MM.1S (cell line): ENCODE results near the gene SNX20.

Experiments
- EZH2 ChIP-seq: fragments of 300-600 bp; sonication (generic); optimal IDR thresholded peaks from 2 replicates; pipeline ENCODE3; 2017; ENCODE audit warnings: low read depth, mild to moderate bottlenecking, antibody characterized with exemption, low read length, mixed read lengths
- EZH2phosphoT487 ChIP-seq: fragments of 300-600 bp; sonication (generic); IDR thresholded peaks from 2 replicates; pipeline ENCODE4 v1.6.1; 2018; ENCODE audit warnings: antibody characterized with exemption, low read length
- TF ChIP-seq, protein P1 (sequence below): fragments of 300-600 bp; sonication (generic); IDR thresholded peaks from 2 replicates; pipeline ENCODE4 v1.5.1; 2016; ENCODE audit warnings: antibody characterized with exemption, low read length, mixed read lengths

GRCh38 chr16:50692999-50693781, 12.1 kb upstream of the SNX20 start, which contains the start of gene NOD2:
- TF ChIP-seq, protein P1, sequence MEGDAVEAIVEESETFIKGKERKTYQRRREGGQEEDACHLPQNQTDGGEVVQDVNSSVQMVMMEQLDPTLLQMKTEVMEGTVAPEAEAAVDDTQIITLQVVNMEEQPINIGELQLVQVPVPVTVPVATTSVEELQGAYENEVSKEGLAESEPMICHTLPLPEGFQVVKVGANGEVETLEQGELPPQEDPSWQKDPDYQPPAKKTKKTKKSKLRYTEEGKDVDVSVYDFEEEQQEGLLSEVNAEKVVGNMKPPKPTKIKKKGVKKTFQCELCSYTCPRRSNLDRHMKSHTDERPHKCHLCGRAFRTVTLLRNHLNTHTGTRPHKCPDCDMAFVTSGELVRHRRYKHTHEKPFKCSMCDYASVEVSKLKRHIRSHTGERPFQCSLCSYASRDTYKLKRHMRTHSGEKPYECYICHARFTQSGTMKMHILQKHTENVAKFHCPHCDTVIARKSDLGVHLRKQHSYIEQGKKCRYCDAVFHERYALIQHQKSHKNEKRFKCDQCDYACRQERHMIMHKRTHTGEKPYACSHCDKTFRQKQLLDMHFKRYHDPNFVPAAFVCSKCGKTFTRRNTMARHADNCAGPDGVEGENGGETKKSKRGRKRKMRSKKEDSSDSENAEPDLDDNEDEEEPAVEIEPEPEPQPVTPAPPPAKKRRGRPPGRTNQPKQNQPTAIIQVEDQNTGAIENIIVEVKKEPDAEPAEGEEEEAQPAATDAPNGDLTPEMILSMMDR, result no peak
- TF ChIP-seq EZH2phosphoT487, result no peak
- TF ChIP-seq EZH2, result no peak
